ENCODE results near the gene WBP2. TPM values are rescaled to one million over a fixed set of nuclear protein-coding genes. Genes with fewer than 3 reads are reported as not detected.
"Not testable (repeated sequence)": the region's sequence is repeated elsewhere in the genome, so short reads cannot be mapped to it uniquely, and the experiment has no call there.

WBP2 gene
- total RNA-seq, 4 donors from 2014 or later: 63.5 to 79.7 (median 71.0) TPM

GRCh38 chr17:75889454-75889853 lies 34.3 kb upstream of the WBP2 start:
- no peak overlapping the region for H3K27ac ChIP-seq
- 78 to 79% methylated on average over 6 of the region's 6 CpGs for WGBS, 2 donors
- H3K36me3 ChIP-seq: peaks cover 0 to 55% (median 4%) of the 10 kb centered on the region in 3 donors
- TF ChIP-seq CTCF (IDR thresholded peaks at IDR 0.05) (no peak), POLR2A (IDR thresholded peaks at IDR 0.05) (no peak), EP300 (IDR thresholded peaks at IDR 0.05) (no peak)
- no peaks in the 10 kb centered on the region for H3K9me3 ChIP-seq
- no peaks in the 10 kb centered on the region for H3K27me3 ChIP-seq
- peaks cover 0 to 27% (median 6%) of the 10 kb centered on the region in 4 donors for H3K4me1 ChIP-seq
- no peak for DNase-seq (ENCODE audit: low spot score in 2 of 2)
- no peak overlapping the region for H3K4me3 ChIP-seq

- TF ChIP-seq POLR2A (IDR thresholded peaks at IDR 0.05) (no peak), CTCF (IDR thresholded peaks at IDR 0.05) (no peak)
- WGBS, 2 donors: 81 to 89% methylated on average over 6 of the region's 6 CpGs
- Histone ChIP-seq H3K36me3 (peaks cover 0 to 55% (median 4%) of the 10 kb centered on the region in 3 donors), H3K27me3 (no peaks in the 10 kb centered on the region), H3K4me1 (peaks cover 0 to 18% (median 0%) of the 10 kb centered on the region in 4 donors), H3K27ac (no peak overlapping the region), H3K4me3 (no peak overlapping the region), H3K9me3 (no peaks in the 10 kb centered on the region)
- no peak for DNase-seq (ENCODE audit: low spot score in 2 of 2)
These were observed 33.3 kb upstream of the WBP2 start for GRCh38 chr17:75888484-75888883.

GRCh38 chr17:75885860-75886259 lies 30.7 kb upstream of the WBP2 start:
- WGBS, 2 donors: 85 to 87% methylated on average over 9 of the region's 9 CpGs
- not testable (repeated sequence) for H3K9me3 ChIP-seq; H3K27ac ChIP-seq; H3K4me1 ChIP-seq; H3K27me3 ChIP-seq; H3K4me3 ChIP-seq; DNase-seq (ENCODE audit: low spot score in 2 of 2)
- peaks cover 0 to 36% (median 2%) of the 10 kb centered on the region in 3 donors for H3K36me3 ChIP-seq

GRCh38 chr17:75885431-75885830 lies 30.3 kb upstream of the WBP2 start:
- DNase-seq (ENCODE audit: low spot score in 2 of 2): no peak
- WGBS, 2 donors: 77 to 81% methylated on average over 8 of the region's 8 CpGs
- Histone ChIP-seq H3K27ac (no peak overlapping the region), H3K36me3 (peaks cover 0 to 32% (median 0%) of the 10 kb centered on the region in 3 donors), H3K4me3 (no peak overlapping the region), H3K9me3 (no peaks in the 10 kb centered on the region), H3K27me3 (no peaks in the 10 kb centered on the region), H3K4me1 (peaks cover 0 to 10% (median 0%) of the 10 kb centered on the region in 4 donors)
- TF ChIP-seq EP300 (IDR thresholded peaks at IDR 0.05): no peak
- no peak for TF ChIP-seq POLR2A (IDR thresholded peaks at IDR 0.05)
- no peak for TF ChIP-seq CTCF (IDR thresholded peaks at IDR 0.05)

GRCh38 chr17:75881678-75882454 lies 26.7 kb upstream of the WBP2 start:
- Histone ChIP-seq H3K27ac (no peak overlapping the region), H3K27me3 (no peaks in the 10 kb centered on the region), H3K9me3 (no peaks in the 10 kb centered on the region), H3K36me3 (no peaks in the 10 kb centered on the region), H3K4me3 (no peak overlapping the region), H3K4me1 (peaks cover 0 to 18% (median 8%) of the 10 kb centered on the region in 4 donors)
- 85% methylated on average over 15 of the region's 15 CpGs for WGBS, 2 donors
- DNase-seq (ENCODE audit: low spot score in 2 of 2): no peak
- TF ChIP-seq EP300 (IDR thresholded peaks at IDR 0.05) (no peak), CTCF (IDR thresholded peaks at IDR 0.05) (no peak), POLR2A (IDR thresholded peaks at IDR 0.05) (no peak)
